ENCODE data around the gene PTPRG.

The PTPRG gene

DNA sequence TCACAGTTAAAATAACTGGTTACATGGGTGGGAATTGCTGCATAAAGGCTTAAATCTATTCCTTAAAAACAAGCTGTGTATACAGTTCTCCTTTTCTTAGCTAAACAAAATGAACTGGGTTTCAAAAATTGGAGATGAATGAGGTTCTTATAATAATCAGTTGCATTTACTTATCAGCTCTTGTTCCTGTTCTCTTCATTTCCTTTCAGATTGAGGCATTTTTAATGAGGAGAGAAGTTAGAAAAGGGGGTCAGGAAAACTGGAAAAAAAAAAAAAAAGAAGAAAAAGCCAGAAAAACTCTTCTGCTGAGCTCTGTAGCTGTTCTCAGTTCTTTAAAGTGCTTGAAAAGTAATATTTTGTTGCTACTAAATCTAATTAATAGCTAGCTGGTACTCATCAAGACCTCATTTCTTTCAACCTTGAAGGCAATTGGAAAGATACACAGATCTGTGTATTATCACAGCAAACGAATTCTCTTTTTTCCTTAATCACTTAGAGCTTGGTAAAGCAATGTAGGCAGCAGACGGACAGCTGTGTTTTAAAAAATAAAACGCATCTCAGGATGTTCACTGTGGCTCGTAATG, 32.2 kb downstream of the PTPRG start:
- no peak for DNase-seq

DNA sequence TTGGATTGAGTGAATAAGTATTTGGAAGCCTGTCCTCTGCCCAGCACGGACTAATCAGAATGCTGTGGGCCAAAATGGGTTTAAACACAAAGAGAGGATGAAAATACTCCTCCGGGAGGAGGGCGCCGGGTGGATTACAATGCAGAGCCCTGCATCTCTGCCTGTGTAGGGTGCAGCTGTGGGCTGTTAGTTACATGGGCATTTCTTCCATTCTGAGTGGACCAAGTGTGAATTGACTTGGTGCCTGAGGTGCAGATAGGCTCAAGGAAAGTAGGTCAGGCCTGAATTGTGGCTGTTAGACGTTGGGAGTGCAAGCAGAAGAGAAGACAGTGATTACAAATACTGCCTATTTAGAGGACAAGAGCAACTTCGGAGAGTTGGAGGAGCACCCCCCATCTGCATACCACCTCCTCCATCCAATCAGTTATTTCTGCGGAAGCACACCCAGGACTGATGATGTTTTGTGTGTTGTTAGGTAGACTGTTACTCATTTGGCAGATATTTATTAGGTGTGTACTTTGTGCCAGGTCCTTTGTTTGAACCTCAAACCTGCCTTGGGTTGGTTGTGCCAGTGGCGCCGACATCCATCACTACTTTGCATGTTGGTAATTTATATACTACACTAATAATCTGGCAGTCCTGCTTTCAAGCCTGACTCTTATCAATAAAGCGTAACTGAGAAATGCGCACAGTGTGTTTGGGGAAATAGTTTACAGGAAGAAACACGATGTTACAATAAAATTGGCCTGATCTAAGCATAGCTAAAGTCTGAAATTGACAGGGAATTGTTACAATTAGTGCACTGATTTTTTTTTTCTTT, 33.0 kb downstream of the PTPRG start:
- DNase-seq: no peak

DNA sequence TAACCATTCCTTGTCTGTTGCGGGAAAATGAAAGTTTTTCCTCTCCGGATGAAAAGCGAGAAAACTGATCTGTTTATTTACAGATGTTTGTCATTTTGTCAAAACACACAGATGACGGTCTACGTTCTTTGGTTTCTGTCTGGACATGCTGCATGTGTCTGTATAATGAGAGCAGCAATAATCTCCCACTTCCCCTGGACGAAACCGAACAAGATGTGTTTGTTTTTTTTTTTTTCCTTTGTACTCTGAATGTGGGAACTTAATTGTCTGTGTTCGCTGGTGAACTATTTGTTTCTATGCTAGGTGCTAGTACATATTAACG, 33.6 kb downstream of the PTPRG start:
- no peak for DNase-seq

DNA sequence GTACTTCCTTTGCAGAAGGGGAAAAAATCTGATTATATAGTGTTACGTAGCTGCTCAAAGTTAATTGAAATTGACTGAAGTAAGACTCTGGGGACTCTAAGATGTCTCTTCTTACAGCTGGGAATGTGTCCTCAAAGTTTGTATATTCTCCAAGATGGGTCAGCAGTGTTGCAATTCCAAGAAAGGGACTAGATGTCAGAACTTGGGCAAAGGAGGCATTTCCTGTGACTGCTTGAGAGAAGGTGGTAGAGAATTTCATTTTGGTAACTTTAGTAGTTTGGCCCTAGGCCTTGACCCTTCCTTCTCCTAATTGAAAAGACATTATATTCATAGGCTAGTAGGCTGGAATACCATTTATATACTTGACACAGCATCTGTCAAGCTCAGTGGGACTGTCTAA, 33.9 kb downstream of the PTPRG start:
- peak; percentile 43 for DNase-seq

DNA sequence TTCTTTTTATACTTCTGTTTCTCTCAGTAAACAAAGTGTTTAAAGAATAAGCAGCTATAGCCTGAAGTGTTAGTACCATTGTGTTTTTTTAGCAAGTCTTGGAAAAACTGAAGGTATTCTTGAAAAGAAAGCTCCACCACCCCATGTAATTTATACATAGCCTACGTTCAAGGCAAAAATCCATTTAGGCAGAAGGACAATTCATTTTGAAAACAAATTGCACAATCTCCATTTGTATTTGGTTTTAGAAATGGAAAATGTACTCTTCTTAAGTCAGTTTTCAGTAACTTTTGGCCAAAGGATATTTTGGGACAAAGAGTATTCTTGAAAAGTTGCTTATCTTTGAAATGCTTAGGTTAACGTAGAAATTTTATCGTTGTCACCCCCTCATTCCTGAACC, 34.5 kb downstream of the PTPRG start:
- no peak for DNase-seq

DNA sequence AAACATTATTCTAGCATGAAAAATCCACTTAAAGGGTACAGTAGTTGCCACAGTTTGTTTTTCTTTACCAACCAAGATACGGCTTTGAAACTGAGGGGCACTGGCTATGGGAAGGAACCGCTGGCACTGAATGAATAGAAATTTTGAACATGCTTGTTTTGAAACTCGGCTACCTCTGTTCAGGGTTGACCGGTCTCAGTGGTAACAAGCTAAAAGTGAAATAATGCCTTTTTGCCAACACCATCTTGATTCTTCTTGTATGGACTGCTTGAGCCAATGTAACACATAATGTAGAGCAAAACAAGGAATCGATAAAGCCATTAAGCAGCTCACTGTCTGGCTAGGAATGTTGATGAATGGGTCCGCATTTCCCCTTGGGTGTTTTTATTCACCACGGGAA, 36.5 kb downstream of the PTPRG start:
- DNase-seq: no peak

DNA sequence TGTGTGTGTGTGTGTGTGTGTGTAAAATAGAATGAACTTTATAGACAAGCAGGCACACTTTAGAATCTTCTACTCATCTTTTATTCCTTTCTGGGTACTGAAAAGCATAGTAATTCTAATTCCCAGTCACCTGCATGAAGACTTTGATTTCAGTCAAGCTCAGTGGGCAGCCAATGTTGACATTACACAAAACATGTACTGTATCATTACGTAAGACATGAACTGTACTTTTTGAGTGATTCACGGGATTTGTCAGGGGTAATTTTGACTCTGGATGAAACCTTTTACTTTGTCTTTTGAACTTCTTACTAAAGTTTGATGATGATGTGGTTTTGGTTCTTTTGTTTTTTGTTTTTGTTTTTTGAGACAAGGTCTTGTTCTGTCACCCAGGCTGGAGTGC, 38.8 kb downstream of the PTPRG start:
- peak; percentile 22 for DNase-seq

DNA sequence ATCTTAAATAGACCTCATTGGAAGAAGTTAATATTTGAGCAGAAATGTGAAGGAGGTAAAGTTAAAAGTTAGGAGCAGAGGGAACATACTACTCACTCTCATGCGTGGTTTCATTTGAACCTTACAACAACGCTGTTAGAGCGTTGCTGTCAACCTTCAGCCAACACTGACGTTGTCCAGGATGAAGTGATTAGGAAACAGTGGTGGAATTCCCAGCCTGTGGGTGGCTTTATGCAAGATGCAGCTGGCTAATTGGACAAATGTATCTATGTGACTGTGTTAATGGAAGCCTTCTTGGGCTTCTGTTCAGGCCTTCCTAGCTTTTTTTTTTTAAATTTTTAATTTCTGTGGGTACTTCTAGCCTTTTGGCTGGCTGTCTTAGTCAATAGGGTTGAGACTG, 40.5 kb downstream of the PTPRG start:
- DNase-seq: no peak

DNA sequence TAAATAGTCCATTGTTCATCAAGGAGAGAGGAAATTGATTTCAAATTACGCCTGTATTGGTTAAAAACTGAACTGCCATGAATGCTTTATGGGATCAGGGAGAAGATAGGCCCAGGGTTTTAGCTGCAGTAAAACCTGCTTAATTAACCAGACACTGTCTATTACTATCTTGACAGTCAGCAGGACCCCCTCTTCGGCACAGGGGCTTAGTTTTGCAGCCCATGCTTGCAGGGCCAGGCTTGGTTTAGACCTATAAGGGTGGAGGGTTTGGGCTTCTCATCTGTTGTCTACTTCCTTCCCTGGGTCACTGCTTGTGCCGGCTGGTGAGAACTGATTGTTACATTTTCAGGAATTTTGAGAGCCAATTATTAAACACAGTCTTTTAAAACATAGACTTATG, 41.1 kb downstream of the PTPRG start:
- no peak for DNase-seq

DNA sequence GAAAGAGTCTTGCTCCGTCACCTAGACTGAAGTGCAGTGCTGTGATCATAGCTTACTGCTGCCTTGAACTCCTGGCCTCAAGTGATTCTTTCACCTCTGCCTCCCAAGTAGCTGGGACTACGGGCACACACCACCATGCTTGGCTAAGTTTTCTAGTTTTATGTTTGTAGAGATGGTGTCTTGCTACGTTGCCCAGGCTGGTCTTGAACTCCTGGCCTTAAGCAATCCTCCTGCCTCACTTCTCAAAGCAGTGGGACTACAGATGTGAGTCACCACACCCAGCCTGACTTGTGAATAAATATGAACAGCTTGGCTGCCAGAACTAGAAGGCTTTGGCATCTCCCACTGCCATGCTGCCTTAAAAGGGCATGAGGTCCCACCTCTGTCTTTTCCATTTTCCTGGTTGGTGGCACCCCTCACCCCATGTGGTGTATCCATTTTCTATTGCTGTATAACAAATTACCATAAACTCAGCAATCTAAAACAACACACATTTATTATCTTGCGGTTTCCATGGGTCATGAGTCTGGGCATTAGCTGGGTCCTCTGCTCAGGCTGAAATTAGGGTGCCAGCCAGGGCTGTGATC, 44.3 kb downstream of the PTPRG start:
- no peak for DNase-seq

DNA sequence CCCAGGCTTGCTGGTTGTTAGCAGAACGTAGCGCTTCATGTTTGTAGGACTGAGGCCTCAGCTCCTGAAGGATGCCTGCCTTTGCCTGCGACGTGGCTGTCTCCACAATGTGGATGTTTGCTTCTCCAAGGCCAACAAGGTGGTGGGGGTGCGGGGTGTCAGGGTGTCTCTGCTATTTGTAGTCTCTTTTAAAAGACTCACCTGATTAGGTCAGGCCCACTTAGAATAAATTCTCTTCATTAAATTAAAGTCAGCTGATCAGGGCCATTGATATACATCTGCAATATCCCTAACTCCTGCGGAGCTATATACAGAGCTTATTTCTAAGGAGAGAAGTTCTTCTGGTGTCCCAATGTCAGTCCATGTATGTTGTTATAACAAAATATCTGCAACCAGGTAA, 44.8 kb downstream of the PTPRG start:
- no peak for DNase-seq

DNA sequence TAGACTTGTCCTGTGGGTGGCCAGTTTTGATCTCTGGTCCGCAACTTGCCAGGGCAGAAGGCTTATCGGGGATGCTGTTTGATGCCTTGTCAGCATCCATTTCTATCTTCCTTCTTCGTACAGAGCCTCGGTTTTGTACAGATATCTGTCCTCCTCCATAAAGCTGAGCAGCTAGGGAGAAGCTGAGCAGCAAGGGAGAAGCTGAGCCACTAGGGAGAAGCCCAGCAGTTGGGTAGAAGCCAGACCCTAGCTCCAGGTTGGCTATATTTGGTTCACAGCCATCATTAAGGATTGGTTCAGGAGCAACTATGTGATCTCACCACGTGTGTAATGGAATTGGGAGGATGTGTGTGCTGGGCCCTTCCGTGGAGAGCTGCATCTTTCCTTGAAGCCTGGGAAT, 46.7 kb downstream of the PTPRG start:
- no peak for DNase-seq

DNA sequence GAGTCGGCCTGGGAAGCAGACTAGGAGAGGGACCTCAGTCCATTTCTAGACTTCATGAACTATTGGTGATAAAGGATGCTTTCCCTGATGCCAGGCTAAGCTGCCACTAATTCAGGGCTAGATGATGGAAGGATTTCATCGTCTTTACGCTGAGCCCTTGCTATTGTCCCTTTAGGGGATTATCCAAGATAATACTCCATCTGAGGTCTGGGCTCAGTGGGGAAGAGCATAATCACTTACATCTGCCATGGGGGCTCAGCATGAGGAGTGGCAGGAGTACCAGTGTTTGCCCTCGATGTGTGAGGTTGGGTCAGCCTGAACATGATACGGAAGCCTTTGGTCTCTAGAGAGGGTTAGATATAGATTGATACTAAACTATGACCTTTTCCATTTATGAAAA, 47.3 kb downstream of the PTPRG start:
- DNase-seq: no peak

DNA sequence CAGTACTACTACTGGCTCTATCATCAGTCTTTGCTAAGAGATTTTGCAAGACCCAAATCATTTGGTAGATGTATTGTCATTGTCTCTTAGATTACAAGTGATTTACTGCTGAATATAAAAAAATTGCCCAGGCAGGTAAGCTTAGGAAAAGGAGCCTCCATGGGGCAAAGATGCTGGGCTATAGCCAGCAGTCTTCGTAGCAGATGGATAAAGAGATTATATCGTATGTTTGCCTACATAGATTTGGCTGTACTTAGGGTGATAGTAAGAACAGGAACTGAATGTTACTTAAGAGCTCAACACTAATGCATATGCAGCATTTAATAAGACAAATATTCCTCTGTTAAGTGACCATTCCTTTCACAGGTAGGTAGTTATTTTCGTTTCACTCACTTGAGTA, 48.9 kb downstream of the PTPRG start:
- no peak for DNase-seq

DNA sequence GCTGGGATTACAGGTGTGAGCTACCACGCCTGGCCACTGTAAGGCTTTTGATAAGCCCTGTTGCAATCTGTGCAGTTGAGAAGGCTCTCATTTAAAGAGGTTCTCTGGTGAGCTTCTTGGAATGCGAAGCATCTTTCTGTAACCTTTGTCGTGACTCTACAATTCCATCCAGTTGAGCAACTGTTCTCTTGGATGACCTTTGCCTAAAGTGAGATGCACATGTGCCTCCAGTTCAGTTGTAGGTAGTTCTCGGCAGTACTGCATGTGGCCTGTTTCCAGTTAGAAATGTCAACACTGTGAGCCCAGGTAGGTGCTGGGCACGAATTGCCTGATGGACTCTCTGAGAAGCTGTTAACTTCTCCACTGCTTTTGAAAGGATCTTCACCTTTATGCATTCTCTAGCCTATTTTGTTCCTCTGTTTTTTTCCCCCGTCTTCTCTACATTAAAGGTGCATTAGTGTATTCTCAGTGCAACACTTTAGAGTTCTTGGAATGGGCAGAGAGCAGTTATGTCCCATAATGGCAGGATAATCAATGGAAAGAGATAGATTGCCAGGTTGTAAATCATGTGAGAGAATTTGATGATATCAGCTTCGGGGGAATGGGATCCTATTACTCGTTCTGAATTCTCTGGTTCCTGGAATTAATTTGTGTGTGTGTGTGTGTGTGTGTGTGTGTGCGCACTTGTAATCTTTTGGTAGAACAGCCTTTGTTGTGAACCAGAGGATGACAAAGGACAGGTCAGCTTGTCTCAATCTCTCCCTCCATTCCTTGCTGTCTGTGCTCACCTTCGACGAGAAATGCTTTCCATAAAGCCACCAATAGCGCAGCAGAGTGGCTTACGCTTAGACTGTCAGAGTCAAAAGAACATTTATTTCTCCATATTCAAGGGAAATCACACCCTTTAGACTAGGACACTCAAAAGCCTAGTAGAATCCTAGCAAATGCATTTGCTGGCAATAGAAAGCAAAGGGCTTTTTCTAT, 51.1 kb downstream of the PTPRG start:
- DNase-seq: peak; percentile 45

DNA sequence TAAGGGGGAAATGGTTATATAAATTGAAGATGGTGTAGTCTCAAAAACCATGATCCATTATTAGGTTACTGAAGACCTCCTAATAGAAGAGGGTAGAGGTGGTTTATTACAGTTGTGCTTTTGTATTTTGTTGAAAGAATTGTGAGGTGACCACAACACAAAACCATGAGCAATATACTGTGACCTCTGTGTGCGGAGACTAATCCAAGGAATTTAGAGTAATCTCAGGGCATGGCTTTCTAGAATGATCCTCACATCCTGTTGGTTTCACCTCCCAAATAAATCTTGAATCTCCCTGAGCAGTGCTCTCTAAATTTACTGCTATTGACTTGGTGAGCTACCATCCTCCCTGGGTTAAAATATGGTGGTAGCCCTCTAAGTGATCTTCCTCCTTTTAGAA, 52.3 kb downstream of the PTPRG start:
- no peak for DNase-seq

DNA sequence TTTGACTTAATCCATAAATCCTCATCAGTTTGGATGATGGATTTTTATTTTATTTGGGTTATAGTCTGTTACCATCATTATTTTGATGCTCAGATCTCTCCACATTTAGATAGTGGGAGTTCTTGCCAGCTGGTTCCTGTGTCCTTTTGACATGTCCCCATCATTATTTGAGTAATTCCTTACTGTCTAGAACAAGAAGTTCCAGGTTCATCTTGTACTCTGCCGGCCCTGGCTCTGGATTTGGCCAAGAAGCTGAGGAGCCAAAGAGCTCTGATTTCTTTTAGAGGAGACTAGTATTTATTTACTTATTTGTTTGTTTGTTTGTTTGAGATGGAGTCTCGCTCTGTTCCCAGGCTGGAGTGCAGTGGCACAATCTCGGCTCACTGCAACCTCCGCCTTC, 54.3 kb downstream of the PTPRG start:
- no peak for DNase-seq

DNA sequence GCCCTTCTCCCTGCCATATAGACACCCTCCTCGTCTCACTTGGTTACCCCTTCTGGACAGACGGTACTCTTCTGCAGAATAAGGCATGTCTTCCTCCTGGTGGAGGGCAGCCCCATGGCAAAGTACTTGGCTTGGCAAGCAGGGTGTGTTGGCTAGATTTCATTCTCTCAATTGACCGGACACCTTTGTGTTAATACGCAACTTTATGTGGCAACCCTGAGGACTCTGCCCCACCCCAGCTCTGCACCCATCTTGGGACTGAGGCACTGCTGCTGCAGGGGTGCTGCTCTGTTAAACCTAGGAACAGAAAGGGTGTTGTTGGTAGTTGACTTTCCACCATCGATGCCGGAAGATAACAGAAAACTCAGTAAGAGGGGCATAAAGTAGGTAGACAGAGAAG, 55.2 kb downstream of the PTPRG start:
- DNase-seq: no peak

DNA sequence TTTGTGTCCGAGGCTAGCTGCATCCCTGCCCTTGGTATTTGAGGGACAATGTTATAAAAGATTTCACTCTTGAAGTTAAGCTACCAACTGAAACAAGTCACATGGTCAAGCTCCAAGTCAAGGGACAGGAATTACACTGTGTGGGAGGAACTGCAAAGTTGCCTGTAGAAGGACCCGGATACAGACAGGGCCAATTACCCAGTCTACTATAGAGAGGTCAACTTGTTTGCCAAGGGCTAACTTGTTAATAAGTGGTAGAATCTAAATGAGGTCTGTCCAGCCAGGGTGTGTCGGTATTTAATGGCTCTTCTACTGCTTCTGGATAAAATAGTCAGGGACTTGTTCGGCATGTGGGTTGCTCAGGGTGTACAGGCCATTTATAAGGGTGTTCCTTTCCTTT, 55.7 kb downstream of the PTPRG start:
- DNase-seq: no peak

DNA sequence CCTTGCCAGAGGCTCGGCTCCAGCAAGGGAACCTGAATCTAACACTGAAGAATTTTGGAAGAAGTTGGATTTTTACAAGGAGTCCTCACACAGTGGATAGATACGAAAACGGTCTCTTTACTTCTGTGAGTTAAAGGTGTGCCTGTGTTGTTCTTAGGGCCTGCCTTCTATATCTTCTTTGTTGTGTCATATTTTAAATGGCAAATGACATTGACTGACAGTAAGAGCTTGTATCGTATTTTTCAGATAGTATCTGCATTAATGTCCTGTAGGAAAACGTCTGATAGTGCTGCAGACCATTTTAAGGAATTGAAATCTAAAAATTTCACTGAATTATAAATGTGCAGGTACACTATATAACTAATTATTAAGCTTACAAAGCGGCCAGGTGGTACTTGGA, 56.3 kb downstream of the PTPRG start:
- no peak for DNase-seq

DNA sequence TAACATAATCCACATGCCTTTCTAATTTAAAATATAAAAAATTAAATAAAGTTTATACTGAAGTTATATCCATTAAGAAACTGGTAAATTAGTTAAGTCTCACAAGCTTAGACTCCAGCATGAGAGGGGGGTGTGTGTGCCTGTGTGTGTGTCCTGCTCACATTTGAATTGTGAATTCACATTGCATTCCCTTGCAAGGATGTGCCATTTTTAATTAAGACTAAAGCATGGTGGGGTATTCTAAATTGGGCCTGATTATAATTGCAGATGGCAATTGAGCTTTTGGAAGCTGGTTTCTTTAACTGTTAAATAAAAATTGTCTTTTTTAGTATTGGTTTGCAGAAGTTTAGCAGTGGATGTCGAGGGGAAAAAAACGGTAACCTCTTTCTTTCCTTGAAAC, 56.9 kb downstream of the PTPRG start:
- DNase-seq: no peak

DNA sequence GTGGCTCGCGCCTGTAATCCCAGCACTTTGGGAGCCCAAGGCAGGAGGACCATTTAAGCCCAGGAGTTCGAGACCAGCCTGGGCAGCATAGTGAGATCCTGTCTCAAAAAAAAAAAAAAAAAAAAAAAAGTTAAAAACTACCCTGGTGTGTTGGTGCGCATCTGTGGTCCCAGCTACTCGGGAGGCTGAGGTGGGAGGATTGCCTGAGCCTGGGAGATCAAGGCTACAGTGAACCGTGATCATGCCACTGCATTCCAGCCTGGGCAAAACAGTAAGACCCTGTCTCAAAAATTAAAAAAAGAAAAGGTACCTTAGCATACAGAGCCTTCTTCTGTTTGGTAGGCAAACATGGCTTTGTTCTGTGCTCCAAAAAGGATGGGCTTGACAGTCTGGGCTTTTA, 57.5 kb downstream of the PTPRG start:
- no peak for DNase-seq

DNA sequence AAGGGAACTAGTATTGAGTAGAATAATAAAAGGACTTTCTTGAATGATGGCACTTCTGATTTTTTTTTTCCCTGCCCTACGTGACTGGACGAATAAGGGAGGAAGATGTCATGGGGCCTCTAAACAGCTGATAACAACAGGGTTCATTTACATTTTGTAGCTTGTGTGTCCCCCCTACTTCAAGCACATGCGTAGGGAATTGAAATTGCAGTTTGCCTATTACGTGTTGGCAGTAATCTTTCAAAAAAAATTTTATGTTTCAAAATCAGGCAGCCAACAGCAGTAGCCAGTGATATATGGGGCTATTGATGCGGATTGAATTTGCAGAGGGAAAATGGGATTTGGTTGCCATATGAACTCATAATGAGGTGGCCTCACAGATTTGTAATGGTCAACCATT, 58.7 kb downstream of the PTPRG start:
- DNase-seq: no peak

DNA sequence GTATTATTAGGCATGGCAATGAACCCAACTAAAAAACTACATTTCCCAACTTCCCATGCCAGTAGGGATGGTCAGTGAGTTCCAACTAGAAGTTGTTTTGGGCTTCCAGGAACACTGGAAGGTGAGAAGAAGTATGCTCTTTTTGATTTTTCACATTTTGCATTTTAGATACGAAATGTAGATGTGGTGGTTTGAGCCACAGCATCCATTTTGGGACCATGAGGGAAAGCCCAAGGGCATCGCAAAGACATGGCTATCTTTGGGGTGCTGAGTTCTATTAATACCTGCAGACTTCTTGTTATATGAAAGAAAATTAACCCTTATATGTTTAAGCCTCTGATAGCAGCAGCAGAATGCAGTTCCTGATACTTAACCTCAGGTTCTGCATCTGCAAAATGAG, 62.9 kb downstream of the PTPRG start:
- DNase-seq: no peak

Measured in HCEC 1CT (cell line).